Measurements from ENCODE around the gene ZNF578.

- TF ChIP-seq, protein P1, sequence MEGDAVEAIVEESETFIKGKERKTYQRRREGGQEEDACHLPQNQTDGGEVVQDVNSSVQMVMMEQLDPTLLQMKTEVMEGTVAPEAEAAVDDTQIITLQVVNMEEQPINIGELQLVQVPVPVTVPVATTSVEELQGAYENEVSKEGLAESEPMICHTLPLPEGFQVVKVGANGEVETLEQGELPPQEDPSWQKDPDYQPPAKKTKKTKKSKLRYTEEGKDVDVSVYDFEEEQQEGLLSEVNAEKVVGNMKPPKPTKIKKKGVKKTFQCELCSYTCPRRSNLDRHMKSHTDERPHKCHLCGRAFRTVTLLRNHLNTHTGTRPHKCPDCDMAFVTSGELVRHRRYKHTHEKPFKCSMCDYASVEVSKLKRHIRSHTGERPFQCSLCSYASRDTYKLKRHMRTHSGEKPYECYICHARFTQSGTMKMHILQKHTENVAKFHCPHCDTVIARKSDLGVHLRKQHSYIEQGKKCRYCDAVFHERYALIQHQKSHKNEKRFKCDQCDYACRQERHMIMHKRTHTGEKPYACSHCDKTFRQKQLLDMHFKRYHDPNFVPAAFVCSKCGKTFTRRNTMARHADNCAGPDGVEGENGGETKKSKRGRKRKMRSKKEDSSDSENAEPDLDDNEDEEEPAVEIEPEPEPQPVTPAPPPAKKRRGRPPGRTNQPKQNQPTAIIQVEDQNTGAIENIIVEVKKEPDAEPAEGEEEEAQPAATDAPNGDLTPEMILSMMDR (IDR thresholded peaks at IDR 0.05; ENCODE audit: low read length), result no peak
- no peak for TF ChIP-seq EZH2 (optimal IDR thresholded peaks at IDR 0.05; ENCODE audit: low read depth, low read length)
Measured at GRCh38 chr19:52451241-52451640, 2.1 kb upstream of the ZNF578 start.

All from MM.1S (cell line).